HepG2 (cell line): ENCODE data around the gene HAUS5. TPM values are rescaled to one million over a fixed set of nuclear protein-coding genes. Genes with fewer than 3 reads are reported as not detected.

ENCODE experiments used
- EHMT2 ChIP-seq: fragments of 200-600 bp; sonication (generic); IDR thresholded peaks from 2 replicates; pipeline ENCODE4 v1.7.0; 2017; ENCODE audit warnings: antibody characterized with exemption, low read depth, low read length, borderline replicate concordance
- ELK4 ChIP-seq: sonication (generic); formaldehyde crosslinking; IDR thresholded peaks from 2 replicates; pipeline ENCODE4 v1.9.0; 2021; ENCODE audit warnings: missing genetic modification reagents, borderline replicate concordance
- FOXO1 ChIP-seq: sonication (generic); formaldehyde crosslinking; IDR thresholded peaks from 2 replicates; pipeline ENCODE4 v1.4.0; 2020; ENCODE audit warnings: missing genetic modification reagents
- FOXP1 ChIP-seq, 2 experiments: fragments of 450-650 bp in 1 of 2; IDR thresholded peaks; 2 replicates each; pipeline ENCODE4 v1.6.1; 2017 to 2018; ENCODE audit warnings: antibody characterized with exemption in 1 of 2
- FOXP4 ChIP-seq: sonication (generic); formaldehyde crosslinking; IDR thresholded peaks from 2 replicates; pipeline ENCODE4 v1.4.0; 2020; ENCODE audit warnings: missing genetic modification reagents
- GATA4 ChIP-seq: sonication (generic); IDR thresholded peaks from 2 replicates; pipeline ENCODE4 v1.6.1; 2016; ENCODE audit warnings: antibody characterized with exemption, low read depth, borderline replicate concordance
- GATAD2A ChIP-seq: IDR thresholded peaks from 2 replicates; pipeline ENCODE4 v1.6.1; 2016
- HNF4A ChIP-seq: sonication (generic); formaldehyde crosslinking; IDR thresholded peaks from 2 replicates; pipeline ENCODE4 v1.4.0; 2020; ENCODE audit warnings: missing genetic modification reagents
- KDM2A ChIP-seq: sonication (generic); formaldehyde crosslinking; IDR thresholded peaks from 2 replicates; pipeline ENCODE4 v1.4.0; 2020; ENCODE audit warnings: low read depth, missing genetic modification reagents, borderline replicate concordance
- LRRFIP1 ChIP-seq: sonication (generic); formaldehyde crosslinking; conservative IDR thresholded peaks from 2 replicates; pipeline ENCODE4 v1.4.0; 2020; ENCODE audit warnings: missing genetic modification reagents
- MIER3 ChIP-seq: IDR thresholded peaks from 2 replicates; pipeline ENCODE4 v1.6.1; 2016; ENCODE audit warnings: missing compliant biosample characterization, borderline replicate concordance
- NFRKB ChIP-seq: fragments of 450-650 bp; IDR thresholded peaks from 2 replicates; pipeline ENCODE4 v1.6.1; 2017
- PAWR ChIP-seq: sonication (generic); formaldehyde crosslinking; IDR thresholded peaks from 2 replicates; pipeline ENCODE4 v1.4.0; 2020; ENCODE audit warnings: missing genetic modification reagents, mild to moderate bottlenecking, borderline replicate concordance
- RXRA ChIP-seq: sonication (generic); formaldehyde crosslinking; IDR thresholded peaks from 2 replicates; pipeline ENCODE4 v1.5.1; 2020; ENCODE audit warnings: missing genetic modification reagents
- SSRP1 ChIP-seq: IDR thresholded peaks from 2 replicates; pipeline ENCODE4 v1.6.1; 2016; ENCODE audit warnings: control low read depth
- WIZ ChIP-seq: sonication (generic); formaldehyde crosslinking; IDR thresholded peaks from 2 replicates; pipeline ENCODE4 v1.5.1; 2020; ENCODE audit warnings: mild to moderate bottlenecking, missing genetic modification reagents
- ZNF253 ChIP-seq: sonication (generic); formaldehyde crosslinking; IDR thresholded peaks from 2 replicates; pipeline ENCODE4 v1.8.0; 2022; ENCODE audit warnings: mild to moderate bottlenecking, missing genetic modification reagents, borderline replicate concordance
- ZNF629 ChIP-seq: sonication (generic); formaldehyde crosslinking; conservative IDR thresholded peaks from 2 replicates; pipeline ENCODE4 v1.5.0; 2020; ENCODE audit warnings: missing genetic modification reagents
- ZNF839 ChIP-seq: sonication (generic); formaldehyde crosslinking; IDR thresholded peaks from 2 replicates; pipeline ENCODE4 v1.4.0; 2020; ENCODE audit warnings: missing genetic modification reagents, mild to moderate bottlenecking, borderline replicate concordance
- polyA plus RNA-seq, 8 experiments: library from polyadenylated mRNA; depleted of rRNA in 3 of 8; stranded (reverse) in 7 of 8; unstranded in 1 of 8; fragments of >200 nt; fragmentation: Illumina TruSeq in 4 of 8; extraction: Trizol in 4 of 8; gene quantifications; 2 replicates each; pipeline versions ENCODE4 v1.2.1 to v1.2.3, GENCODE V29; 2011 to 2016; ENCODE audit warnings: low read depth in 4 of 8, missing spikeins in 1 of 8, mixed read lengths in 1 of 8; ENCODE audit not compliant: insufficient read depth in 1 of 8
- total RNA-seq, 5 experiments: library from RNA; depleted of rRNA; stranded (reverse); fragments of >200 nt; fragmentation: Illumina TruSeq; extraction: Trizol; gene quantifications; 2 replicates each; pipeline ENCODE4 v1.2.3, GENCODE V29; 2016; ENCODE audit warnings: low read depth in 1 of 5
- TF ChIP-seq, protein P1 (sequence below): sonication (generic); formaldehyde crosslinking; IDR thresholded peaks from 2 replicates; pipeline ENCODE4 v1.5.0; 2020; ENCODE audit warnings: missing genetic modification reagents
- TF ChIP-seq, protein P2 (sequence below): sonication (generic); formaldehyde crosslinking; IDR thresholded peaks from 2 replicates; pipeline ENCODE4 v1.5.0; 2020; ENCODE audit warnings: missing genetic modification reagents

Gene HAUS5
- total and polyA plus RNA-seq, 2 of the 13 experiments (the other 11 are each of a cell fraction or from before 2014, with no cell fraction given), result 10.3 to 17.7 TPM

DNA sequence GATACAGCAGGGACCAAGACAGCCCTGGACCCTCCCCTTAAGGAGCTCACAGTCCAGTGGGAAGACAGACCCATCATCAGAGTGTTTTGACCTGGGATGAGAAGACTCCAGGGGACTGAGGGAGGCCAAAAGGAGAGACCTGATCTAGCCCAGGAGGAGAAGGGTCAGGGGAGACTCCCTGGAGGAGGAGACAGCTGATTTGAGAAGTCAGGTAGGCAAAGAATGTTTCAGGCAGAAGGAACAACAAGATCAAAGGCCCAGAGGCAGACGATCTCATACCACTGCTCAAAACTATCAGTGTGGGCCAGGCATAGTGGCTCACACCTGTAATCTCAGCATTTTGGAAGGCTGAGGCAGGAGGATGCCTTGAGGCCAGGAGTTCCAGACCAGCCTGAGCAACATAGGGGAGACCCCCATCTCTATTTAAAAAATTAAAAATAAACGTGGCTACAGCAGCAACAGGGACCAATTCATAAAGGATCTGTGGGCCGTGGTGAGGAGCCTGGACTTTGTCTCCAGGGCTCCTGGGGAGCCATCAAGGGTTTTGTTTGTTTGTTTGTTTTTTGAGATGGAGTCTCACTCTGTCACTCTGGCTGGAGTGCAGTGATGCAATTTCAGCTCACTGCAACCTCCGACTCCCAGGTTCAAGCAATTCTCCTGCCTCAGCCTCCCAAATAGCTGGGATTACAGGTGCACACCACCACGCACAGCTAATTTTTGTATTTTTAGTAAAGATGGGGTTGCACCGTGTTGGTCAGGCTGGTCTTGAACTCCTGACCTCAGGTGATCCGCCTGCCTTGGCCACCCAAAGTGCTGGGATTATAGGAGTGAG lies 33.4 kb downstream of the HAUS5 start (continued):
- TF ChIP-seq FOXP1 (IDR thresholded peaks at IDR 0.05) (no peak), FOXP1 (CRISPR knock-in tag; IDR thresholded peaks at IDR 0.05) (peak; percentile 68), HNF4A (CRISPR knock-in tag) (0 out of 2 replicates have a peak, but pooled peaks have one; percentile 4), ZNF839 (no peak), SSRP1 (no peak), ELK4 (CRISPR knock-in tag) (no peak), FOXP4 (peak; percentile 14; the same call in 1 of the 2 replicates), GATAD2A (CRISPR knock-in tag) (0 out of 2 replicates have a peak, but pooled peaks have one; percentile 12), MIER3 (CRISPR knock-in tag) (no peak), WIZ (CRISPR knock-in tag) (no peak), FOXO1 (CRISPR knock-in tag) (no peak), LRRFIP1 (CRISPR knock-in tag) (no peak), EHMT2 (no peak), ZNF629 (CRISPR knock-in tag) (no peak), KDM2A (no peak), NFRKB (no peak), GATA4 (no peak), PAWR (CRISPR knock-in tag) (no peak), ZNF253 (no peak), RXRA (no peak)
- TF ChIP-seq, protein P1, sequence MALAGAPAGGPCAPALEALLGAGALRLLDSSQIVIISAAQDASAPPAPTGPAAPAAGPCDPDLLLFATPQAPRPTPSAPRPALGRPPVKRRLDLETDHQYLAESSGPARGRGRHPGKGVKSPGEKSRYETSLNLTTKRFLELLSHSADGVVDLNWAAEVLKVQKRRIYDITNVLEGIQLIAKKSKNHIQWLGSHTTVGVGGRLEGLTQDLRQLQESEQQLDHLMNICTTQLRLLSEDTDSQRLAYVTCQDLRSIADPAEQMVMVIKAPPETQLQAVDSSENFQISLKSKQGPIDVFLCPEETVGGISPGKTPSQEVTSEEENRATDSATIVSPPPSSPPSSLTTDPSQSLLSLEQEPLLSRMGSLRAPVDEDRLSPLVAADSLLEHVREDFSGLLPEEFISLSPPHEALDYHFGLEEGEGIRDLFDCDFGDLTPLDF (CRISPR knock-in tag), result no peak
- TF ChIP-seq, protein P2, sequence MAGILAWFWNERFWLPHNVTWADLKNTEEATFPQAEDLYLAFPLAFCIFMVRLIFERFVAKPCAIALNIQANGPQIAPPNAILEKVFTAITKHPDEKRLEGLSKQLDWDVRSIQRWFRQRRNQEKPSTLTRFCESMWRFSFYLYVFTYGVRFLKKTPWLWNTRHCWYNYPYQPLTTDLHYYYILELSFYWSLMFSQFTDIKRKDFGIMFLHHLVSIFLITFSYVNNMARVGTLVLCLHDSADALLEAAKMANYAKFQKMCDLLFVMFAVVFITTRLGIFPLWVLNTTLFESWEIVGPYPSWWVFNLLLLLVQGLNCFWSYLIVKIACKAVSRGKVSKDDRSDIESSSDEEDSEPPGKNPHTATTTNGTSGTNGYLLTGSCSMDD (CRISPR knock-in tag), result no peak
